Ovary (tissue), 9 donors: ENCODE measurements around the gene LMTK3. TPM values are rescaled to one million over a fixed set of nuclear protein-coding genes. Genes with fewer than 3 reads are reported as not detected.
A peak's percentile ranks its signal among the peaks of the same experiment; 100 is the strongest.

Experiments used
- DNase-seq, 5 donors: peaks; one replicate each; pipeline ENCODE4 v3.0.0-alpha.2; 2019 to 2020
- H3K27ac ChIP-seq, 2 donors: fragments of 200-600 bp; one replicate each; pipeline versions ENCODE4 v1.5.1 to v1.8.0; 2019 to 2022
- H3K27me3 ChIP-seq: fragments of 200-600 bp; one replicate; pipeline ENCODE4 v1.8.0; 2022
- H3K36me3 ChIP-seq: fragments of 200-600 bp; sonication (generic); one replicate; pipeline ENCODE4 v1.5.1; 2019
- H3K4me1 ChIP-seq: one replicate; pipeline ENCODE4 v1.8.1; 2013; ENCODE audit warnings: mild to moderate bottlenecking, moderate library complexity; ENCODE audit not compliant: insufficient read depth
- H3K4me3 ChIP-seq: fragments of 200-600 bp; sonication (generic); one replicate; pipeline ENCODE4 v1.5.1; 2017
- H3K9me3 ChIP-seq, 2 donors: fragments of 200-600 bp in 1 of 2; sonication (generic) in 1 of 2; one replicate each; pipeline versions ENCODE4 v1.5.1 to v1.8.1; 2013 to 2019; ENCODE audit warnings: mild to moderate bottlenecking in 1 of 2, moderate library complexity in 1 of 2
- EP300 ChIP-seq: sonication (generic); formaldehyde crosslinking; IDR thresholded peaks from one replicate; pipeline ENCODE4 v1.6.1; 2017; ENCODE audit warnings: antibody characterized with exemption
- POLR2A ChIP-seq: fragments of 450-650 bp; IDR thresholded peaks from one replicate; pipeline ENCODE4 v1.6.1; 2017; ENCODE audit warnings: antibody characterized with exemption, mild to moderate bottlenecking, moderate library complexity
- WGBS, 3 donors: extraction: QIAGEN DNeasy Blood & Tissue Kit in 1 of 3; methylation state at CpG; one replicate each; pipeline versions ENCODE4 v1.1.5 to v1.1.7; 2013 to 2017; 5-methylcytosine and 5-hydroxymethylcytosine counted together
- intact Hi-C, 4 donors: fragments of 100-400 bp; cut with DNase I; formaldehyde crosslinking; loops; one replicate each; pipeline versions ENCODE4 v1.11.0 to v1.15.1; 2022 to 2023
- polyA plus RNA-seq, 2 donors: library from polyadenylated mRNA; stranded (reverse); fragments of 200-250 nt in 1 of 2; fragments of 350-450 nt in 1 of 2; fragmentation: Illumina TruSeq in 1 of 2; extraction: RNeasy Lipid Tissue Mini Kit (QIAGEN cat#74804) in 1 of 2; gene quantifications; one replicate each; pipeline ENCODE4 v1.2.3, GENCODE V29; 2013 to 2014
- total RNA-seq, 7 donors: library from RNA; depleted of rRNA in 2 of 7; stranded (reverse); fragments of >200 nt in 2 of 7; fragmentation: NEBNext Ultra II Directional in 3 of 7; extraction: Animal tissue kit (Norgen Biotek cat#: 25700) in 3 of 7; gene quantifications; one replicate each; pipeline versions ENCODE4 v1.1.0 to v1.2.4, GENCODE V29; 2016 to 2023
- TF ChIP-seq, protein P1 (sequence below), 3 donors: fragments of 450-650 bp in 2 of 3; fragments of 200-600 bp in 1 of 3; IDR thresholded peaks; one replicate each; pipeline versions ENCODE4 v1.5.1 to v1.8.0; 2016 to 2022; ENCODE audit warnings: antibody characterized with exemption in 3 of 3, mild to moderate bottlenecking in 1 of 3
- donor health status: DM: no; HTN: no; CAD: no; lungs with moderate emphysema.
- donor health status: DM: no; HTN: no; CAD: no.
- donor health status: Bipolar disorder and iron deficiency.
- donor health status: DM: yes; HTN: yes; CAD: no.
- donor health status: DM: no; HTN: no; CAD: no.
- donor health status: DM: yes; HTN: yes; CAD: no.

The LMTK3 gene
- total and polyA plus RNA-seq, 9 donors = 0.27 to 2.5 (median 0.49) TPM; not detected in 1

DNA sequence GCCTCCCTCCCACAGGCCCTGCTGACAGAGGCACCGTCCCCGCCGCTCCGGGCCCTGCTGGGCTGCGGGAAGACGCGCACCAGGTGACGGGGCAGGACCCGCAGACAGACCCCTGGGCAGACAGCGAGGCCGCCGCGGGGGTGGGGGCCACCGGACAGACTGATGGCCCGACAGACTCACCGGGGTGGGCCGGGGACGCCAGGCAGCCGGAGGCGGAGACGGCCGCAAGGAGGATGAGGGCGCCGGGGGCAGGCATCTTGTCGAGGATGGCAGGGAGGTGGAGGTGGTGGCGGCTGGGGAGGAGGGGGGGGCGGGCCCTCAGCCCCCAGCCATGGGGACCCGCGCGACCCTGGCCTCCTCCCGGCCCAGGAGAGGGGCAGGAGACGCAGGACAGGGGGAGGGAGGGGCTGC lies 309 bp downstream of the LMTK3 start:
- peak in 1 of 5 donors; percentile 27 for DNase-seq
- no peaks in the 10 kb centered on the region for H3K9me3 ChIP-seq
- intact Hi-C loops = no loop called here
- TF ChIP-seq EP300 (no peak), POLR2A (no peak)
- TF ChIP-seq, protein P1, sequence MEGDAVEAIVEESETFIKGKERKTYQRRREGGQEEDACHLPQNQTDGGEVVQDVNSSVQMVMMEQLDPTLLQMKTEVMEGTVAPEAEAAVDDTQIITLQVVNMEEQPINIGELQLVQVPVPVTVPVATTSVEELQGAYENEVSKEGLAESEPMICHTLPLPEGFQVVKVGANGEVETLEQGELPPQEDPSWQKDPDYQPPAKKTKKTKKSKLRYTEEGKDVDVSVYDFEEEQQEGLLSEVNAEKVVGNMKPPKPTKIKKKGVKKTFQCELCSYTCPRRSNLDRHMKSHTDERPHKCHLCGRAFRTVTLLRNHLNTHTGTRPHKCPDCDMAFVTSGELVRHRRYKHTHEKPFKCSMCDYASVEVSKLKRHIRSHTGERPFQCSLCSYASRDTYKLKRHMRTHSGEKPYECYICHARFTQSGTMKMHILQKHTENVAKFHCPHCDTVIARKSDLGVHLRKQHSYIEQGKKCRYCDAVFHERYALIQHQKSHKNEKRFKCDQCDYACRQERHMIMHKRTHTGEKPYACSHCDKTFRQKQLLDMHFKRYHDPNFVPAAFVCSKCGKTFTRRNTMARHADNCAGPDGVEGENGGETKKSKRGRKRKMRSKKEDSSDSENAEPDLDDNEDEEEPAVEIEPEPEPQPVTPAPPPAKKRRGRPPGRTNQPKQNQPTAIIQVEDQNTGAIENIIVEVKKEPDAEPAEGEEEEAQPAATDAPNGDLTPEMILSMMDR (IDR thresholded peaks at IDR 0.05) = no peak
- WGBS, 3 donors = 0 to 2% (median 1%) methylated on average over 9 to 32 of the region's 32 CpGs
- no peaks in the 10 kb centered on the region for H3K36me3 ChIP-seq
- H3K27ac ChIP-seq = no peak overlapping the region
- peaks cover 6% of the 10 kb centered on the region for H3K27me3 ChIP-seq
- no peak overlapping the region for H3K4me3 ChIP-seq
- H3K4me1 ChIP-seq = peaks cover 2% of the 10 kb centered on the region

DNA sequence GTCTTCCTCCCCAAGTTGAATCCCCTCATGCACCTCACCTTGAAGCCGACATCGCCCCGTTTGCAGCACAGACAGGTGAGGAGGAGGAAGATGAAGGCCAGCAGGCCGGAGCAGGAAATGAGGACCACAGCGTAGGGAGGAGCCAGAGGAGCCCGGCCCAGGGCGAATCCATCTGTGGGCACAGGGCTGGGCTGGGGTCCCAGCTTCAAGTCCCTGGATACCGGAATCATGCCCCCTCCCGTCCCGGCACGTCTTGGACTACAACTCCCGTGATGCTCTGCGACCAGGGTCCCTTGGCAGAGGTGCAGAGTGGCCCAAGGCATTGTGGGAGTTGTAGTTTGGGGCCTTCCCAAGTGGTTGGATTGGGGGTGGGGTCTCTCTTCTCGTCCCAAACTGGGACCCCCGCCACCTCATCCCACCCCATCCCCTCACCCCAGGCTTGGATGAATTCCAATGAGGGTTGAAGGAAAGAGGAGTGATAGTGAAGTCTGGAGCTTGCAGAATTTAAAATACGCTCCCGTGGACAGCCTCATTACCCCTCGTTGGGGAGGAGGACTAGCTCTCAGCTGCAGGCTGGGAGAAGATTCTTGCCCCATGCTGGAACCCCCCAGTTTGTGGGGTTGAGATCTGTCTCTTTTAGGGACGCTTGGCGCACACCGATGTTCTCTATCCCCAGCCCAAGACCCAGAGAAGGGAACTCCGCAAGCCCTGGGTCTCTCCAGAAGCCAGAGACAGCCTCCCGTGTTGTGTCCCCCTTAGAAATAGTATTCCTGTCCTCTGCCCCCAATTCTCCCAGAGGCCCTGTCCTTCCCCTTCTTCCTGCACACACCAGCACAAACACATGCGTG lies 990 bp downstream of the LMTK3 start:
- Histone ChIP-seq H3K4me1 (peaks cover 2% of the 10 kb centered on the region), H3K36me3 (no peaks in the 10 kb centered on the region), H3K9me3 (no peaks in the 10 kb centered on the region), H3K4me3 (no peak overlapping the region), H3K27ac (no peak overlapping the region), H3K27me3 (peaks cover 6% of the 10 kb centered on the region)
- intact Hi-C loops = no loop called here
- TF ChIP-seq, protein P1 (IDR thresholded peaks at IDR 0.05) = no peak
- TF ChIP-seq EP300 (no peak), POLR2A (no peak)
- WGBS, 3 donors = 8 to 9% (median 8%) methylated on average over 24 of the region's 24 CpGs
- peak; percentile 57 to 75 (median 73) for DNase-seq

DNA sequence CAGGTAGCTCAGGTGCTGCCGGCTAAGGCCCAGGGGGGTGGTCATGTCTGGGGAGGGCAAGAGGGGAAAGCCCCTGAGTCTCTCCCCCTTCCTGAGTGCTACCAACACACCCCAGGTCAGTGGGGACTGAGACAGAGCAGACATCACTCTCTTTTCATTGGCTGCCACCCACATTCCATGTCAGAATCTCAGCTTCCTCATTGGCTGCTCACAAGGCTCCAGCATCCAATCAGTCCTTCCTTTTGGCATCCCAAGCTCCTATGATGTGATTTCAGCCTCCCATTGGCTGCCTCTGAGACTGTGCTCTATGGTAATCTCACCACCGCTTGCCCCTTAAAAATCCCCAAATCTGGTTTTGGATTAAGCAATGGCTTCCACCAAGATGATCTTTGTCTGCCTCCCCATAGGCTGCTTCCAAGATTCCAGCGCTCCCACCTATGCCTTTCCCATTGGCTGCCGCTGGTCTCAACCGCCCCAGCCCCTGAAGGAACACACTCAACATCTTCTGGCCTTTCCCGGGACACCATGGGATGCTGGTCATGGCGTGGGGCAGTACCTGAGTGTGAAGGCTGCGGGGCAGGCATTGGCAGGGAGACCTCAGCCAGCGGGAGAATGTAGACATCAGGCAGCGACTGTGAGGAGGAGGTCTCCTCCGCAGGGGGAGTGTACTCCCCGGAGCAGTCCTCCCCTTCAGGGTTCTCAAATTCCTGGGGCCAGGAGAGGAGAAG lies 2.0 kb downstream of the LMTK3 start:
- H3K4me1 ChIP-seq = peaks cover 2% of the 10 kb centered on the region
- no peak overlapping the region for H3K27ac ChIP-seq
- TF ChIP-seq, protein P1 (IDR thresholded peaks at IDR 0.05) = no peak
- TF ChIP-seq EP300 (no peak), POLR2A (no peak)
- 68 to 75% (median 70%) methylated on average over 12 of the region's 12 CpGs for WGBS, 3 donors
- peak in 1 of 5 donors; percentile 23 for DNase-seq
- H3K27me3 ChIP-seq = peaks cover 6% of the 10 kb centered on the region
- no peak overlapping the region for H3K4me3 ChIP-seq
- no peaks in the 10 kb centered on the region for H3K9me3 ChIP-seq
- intact Hi-C loops = no loop called here
- H3K36me3 ChIP-seq = no peaks in the 10 kb centered on the region

DNA sequence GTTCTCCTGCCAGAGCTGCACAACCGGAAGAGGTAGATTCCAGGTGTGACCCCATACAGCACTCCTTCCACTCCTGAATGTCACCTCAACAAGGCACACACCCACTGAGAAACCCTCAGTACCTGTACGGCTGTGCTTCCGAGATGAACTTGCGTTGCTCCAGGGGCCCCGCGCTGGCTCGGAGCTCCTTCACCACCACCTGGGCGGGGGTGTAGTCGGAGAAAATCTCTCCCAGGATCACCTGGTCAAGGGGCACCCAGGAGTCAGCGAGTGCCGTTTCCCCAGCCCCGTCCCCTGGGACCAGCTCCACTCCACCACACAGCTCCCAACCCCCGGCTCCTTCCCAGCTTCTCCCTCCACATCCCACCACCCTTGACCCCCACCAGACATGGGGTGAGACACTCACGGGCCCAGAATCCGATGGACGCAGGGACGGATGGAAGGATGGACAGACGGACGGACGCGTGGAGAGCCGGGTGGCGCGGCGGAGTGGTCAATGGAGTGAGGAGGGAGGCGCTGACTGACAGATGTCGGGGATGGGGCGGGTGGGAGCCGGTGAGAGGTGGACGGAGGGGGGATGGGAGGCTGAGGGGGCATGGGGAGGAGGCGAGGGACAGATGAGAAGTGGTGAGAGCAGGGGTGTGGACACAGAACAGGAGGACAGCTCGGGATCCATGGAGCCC lies 2.8 kb downstream of the LMTK3 start:
- intact Hi-C loops = no loop called here
- Histone ChIP-seq H3K4me1 (peaks cover 2% of the 10 kb centered on the region), H3K36me3 (no peaks in the 10 kb centered on the region), H3K27ac (no peak overlapping the region), H3K4me3 (no peak overlapping the region), H3K27me3 (peaks cover 6% of the 10 kb centered on the region), H3K9me3 (no peaks in the 10 kb centered on the region)
- DNase-seq = no peak
- 71 to 81% (median 73%) methylated on average over 32 of the region's 32 CpGs for WGBS, 3 donors
- no peak for TF ChIP-seq POLR2A
- TF ChIP-seq, protein P1 (IDR thresholded peaks at IDR 0.05) = no peak
- TF ChIP-seq EP300 = no peak
